ENCODE data around the gene OPN3.

DNA sequence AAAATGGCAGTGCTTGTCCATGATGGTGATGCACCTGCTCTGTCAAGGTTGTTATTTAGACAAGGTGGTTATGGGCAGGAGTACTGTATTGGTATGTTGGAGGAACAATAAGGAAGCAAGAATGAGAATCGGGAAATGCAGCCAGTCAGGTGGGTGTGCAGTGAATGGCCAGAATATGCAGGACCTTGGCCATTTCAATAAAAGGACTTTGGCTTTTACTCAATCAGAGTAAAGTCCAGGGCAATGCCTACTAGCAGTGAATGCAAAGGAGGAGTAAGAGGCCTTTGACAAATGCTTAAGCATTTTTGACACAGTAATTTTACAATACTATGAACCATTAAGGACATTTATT lies 2.4 kb upstream of the OPN3 start:
- TF ChIP-seq, protein P1, sequence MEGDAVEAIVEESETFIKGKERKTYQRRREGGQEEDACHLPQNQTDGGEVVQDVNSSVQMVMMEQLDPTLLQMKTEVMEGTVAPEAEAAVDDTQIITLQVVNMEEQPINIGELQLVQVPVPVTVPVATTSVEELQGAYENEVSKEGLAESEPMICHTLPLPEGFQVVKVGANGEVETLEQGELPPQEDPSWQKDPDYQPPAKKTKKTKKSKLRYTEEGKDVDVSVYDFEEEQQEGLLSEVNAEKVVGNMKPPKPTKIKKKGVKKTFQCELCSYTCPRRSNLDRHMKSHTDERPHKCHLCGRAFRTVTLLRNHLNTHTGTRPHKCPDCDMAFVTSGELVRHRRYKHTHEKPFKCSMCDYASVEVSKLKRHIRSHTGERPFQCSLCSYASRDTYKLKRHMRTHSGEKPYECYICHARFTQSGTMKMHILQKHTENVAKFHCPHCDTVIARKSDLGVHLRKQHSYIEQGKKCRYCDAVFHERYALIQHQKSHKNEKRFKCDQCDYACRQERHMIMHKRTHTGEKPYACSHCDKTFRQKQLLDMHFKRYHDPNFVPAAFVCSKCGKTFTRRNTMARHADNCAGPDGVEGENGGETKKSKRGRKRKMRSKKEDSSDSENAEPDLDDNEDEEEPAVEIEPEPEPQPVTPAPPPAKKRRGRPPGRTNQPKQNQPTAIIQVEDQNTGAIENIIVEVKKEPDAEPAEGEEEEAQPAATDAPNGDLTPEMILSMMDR (IDR thresholded peaks at IDR 0.05) = no peak
- no peak for TF ChIP-seq POLR2A (IDR thresholded peaks at IDR 0.05)
